Measurements from ENCODE around the gene ACP6. TPM values are rescaled to one million over a fixed set of nuclear protein-coding genes. Genes with fewer than 3 reads are reported as not detected.

Gene ACP6
- polyA plus RNA-seq, 2 of the 4 experiments (the other 2 are of a cell fraction) = 14.9 to 26.2 TPM

DNA sequence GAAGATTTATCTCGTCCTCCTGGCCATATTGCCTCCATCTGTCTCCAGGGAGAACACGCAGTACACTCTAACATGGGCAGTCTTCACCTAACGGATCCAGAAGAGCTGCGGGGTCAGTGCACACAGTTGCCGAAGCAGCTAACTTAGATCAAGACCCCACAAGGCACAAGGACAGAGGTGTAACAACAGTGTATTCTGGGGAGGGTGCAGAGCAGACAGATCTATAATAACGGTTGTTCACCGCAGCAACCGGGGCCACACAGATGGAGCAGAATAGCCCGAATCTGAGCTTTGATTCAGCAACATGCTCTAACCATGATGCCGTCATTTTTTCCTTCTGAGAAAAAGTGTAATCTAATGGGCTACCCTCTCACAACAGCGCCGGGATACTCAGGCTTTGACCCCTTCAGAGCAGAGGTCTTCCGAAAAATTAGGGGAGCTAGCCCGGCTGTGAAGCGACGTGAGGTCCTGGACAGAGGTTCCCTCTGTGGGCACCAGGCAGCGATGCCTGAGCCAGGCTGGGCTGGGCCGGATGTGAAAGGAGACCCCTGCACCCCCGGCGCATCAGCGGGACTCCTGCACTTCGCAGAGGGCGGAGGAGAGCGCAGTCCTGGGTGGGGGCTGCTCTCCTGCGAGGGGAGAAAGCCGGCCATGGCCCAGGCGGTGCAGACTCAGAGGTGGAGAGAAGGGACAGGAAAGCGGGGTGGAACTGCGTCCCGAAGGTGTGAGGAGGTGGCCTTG is 71.5 kb downstream of the ACP6 start:
- WGBS (ENCODE audit: missing lambda C conversion rate) = 13% methylated on average over 28 of the region's 30 CpGs
- Histone ChIP-seq H3K27ac (peak overlapping the region; percentile 91 to 97), H3K4me1 (peaks cover 7% of the 10 kb centered on the region; the same call in 2 of the 3 replicates), H3K4me2 (peak overlapping the region; percentile 95), H3K9me3 (no peaks in the 10 kb centered on the region; the same call in 2 of the 3 replicates), H3K4me3 (peak overlapping the region; percentile 98)
- ATAC-seq = peak; percentile 45 to 59
- DNase-seq (ENCODE audit: low read depth in 1 of 2, low spot score in 1 of 2) = peak in 1 of 2 experiments; percentile 8
- TF ChIP-seq RNF2 (IDR thresholded peaks at IDR 0.05; ENCODE audit: borderline replicate concordance, low read depth) = 0 out of 2 replicates have a peak, but pooled peaks have one; percentile 65
- TF ChIP-seq RFX5 (IDR thresholded peaks at IDR 0.05) = no peak
- TF ChIP-seq, protein P1, sequence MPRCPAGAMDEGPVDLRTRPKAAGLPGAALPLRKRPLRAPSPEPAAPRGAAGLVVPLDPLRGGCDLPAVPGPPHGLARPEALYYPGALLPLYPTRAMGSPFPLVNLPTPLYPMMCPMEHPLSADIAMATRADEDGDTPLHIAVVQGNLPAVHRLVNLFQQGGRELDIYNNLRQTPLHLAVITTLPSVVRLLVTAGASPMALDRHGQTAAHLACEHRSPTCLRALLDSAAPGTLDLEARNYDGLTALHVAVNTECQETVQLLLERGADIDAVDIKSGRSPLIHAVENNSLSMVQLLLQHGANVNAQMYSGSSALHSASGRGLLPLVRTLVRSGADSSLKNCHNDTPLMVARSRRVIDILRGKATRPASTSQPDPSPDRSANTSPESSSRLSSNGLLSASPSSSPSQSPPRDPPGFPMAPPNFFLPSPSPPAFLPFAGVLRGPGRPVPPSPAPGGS (IDR thresholded peaks at IDR 0.05) = no peak
- TF ChIP-seq TFCP2L1 (CRISPR knock-in tag; IDR thresholded peaks at IDR 0.05) = no peak
- TF ChIP-seq CBX8 (IDR thresholded peaks at IDR 0.05) = peak; percentile 28; the same call in 1 of the 2 replicates
- TF ChIP-seq, protein P2, sequence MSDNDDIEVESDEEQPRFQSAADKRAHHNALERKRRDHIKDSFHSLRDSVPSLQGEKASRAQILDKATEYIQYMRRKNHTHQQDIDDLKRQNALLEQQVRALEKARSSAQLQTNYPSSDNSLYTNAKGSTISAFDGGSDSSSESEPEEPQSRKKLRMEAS (IDR thresholded peaks at IDR 0.05) = no peak
- TF ChIP-seq, protein P3, sequence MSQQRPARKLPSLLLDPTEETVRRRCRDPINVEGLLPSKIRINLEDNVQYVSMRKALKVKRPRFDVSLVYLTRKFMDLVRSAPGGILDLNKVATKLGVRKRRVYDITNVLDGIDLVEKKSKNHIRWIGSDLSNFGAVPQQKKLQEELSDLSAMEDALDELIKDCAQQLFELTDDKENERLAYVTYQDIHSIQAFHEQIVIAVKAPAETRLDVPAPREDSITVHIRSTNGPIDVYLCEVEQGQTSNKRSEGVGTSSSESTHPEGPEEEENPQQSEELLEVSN (IDR thresholded peaks at IDR 0.05; ENCODE audit: borderline replicate concordance, low read depth) = 0 out of 2 replicates have a peak, but pooled peaks have one; percentile 12
- POLR2A ChIA-PET = interaction anchor here (1.0 to 1.9 kb wide), 5 partner anchors 9 to 63 kb away, joined by 4 to 8 read pairs (median 5); partner anchors contain the start of gene BCL9
- no peak for FAIRE-seq
- CTCF ChIA-PET = interaction anchor here (0.9 to 1.9 kb wide), 7 partner anchors 60 to 356 kb away, joined by 3 to 6 read pairs (median 3); partner anchors contain the start of gene CHD1L

DNA sequence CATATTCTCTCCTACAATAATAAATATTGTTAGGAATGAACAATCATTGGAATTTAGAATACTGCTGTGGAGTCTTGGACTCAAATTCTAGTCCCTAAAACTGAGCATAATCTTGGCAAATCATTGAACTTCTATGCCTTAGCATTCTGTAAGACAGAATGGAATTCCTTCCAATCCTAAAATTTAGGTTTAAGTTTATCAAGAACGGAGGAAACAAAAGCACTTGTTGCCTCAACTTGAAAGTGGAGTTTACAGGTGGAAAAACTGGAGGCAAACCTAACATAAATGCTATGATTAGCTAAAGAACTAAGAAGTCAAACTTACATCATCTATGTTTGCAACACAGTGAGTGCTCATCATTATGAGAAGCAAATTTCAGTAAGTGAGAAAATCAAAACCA is 73.3 kb downstream of the ACP6 start:
- no peak for ATAC-seq
- H3K4me1 ChIP-seq = peaks cover 7% of the 10 kb centered on the region; the same call in 2 of the 3 replicates
- WGBS (ENCODE audit: missing lambda C conversion rate) = 36% methylated on average over 1 of the region's 1 CpG
- POLR2A ChIA-PET = no interaction called here
- H3K4me2 ChIP-seq = no peak overlapping the region
- CTCF ChIA-PET = interaction anchor here (0.6 to 1.3 kb wide), 2 partner anchors 11 kb away, joined by 3 to 7 read pairs; no protein-coding TSS in a partner anchor
- DNase-seq (ENCODE audit: low read depth in 1 of 2, low spot score in 1 of 2) = no peak
- no peak for FAIRE-seq
- peaks cover 5% of the 10 kb centered on the region; the same call in 1 of the 3 replicates for H3K9me3 ChIP-seq
- TF ChIP-seq RNF2 (IDR thresholded peaks at IDR 0.05; ENCODE audit: borderline replicate concordance, low read depth) (peak; percentile 60; the same call in 1 of the 2 replicates), JUNB (IDR thresholded peaks at IDR 0.05) (no peak)
- no peak overlapping the region for H3K27ac ChIP-seq
- H3K4me3 ChIP-seq = no peak overlapping the region

Small RNA genes lying within 50 kb of the gene (small RNA-seq; reads per million reads assigned to genes)
- gene RN7SL261P = 0 reads per million in 6 experiments

Other genes with a start within 250 kb of the ACP6 start
- gene BCL9, start 129.0 kb downstream of the ACP6 start, polyA plus RNA-seq (2011; rRNA removed) = 4.4 and 7.4 TPM in 2 replicates
- gene BCL9, start 129.0 kb downstream of the ACP6 start, polyA plus RNA-seq (2017; fragmentation: RNase III; extraction: RNeasy Plus Mini Kit Qiagen cat#74134 plus additional on column Dnase treatment) = 4.7 to 6.0 TPM (median 5.5 TPM) in 3 replicates
- gene GJA5, start 90.1 kb upstream of the ACP6 start, polyA plus RNA-seq (2011; rRNA removed) = 0.04 TPM in 1 of 2 replicates, not detected in the other
- not detected in 3 replicates for gene GJA5, start 90.1 kb upstream of the ACP6 start, polyA plus RNA-seq (2017; fragmentation: RNase III; extraction: RNeasy Plus Mini Kit Qiagen cat#74134 plus additional on column Dnase treatment)
- not detected in 2 replicates for gene GJA8, start 232.3 kb upstream of the ACP6 start, polyA plus RNA-seq (2011; rRNA removed)
- gene GJA8, start 232.3 kb upstream of the ACP6 start, polyA plus RNA-seq (2017; fragmentation: RNase III; extraction: RNeasy Plus Mini Kit Qiagen cat#74134 plus additional on column Dnase treatment) = not detected in 3 replicates